HFFc6 (cell line): Measurements from ENCODE around the gene ITGAD. TPM values are rescaled to one million over a fixed set of nuclear protein-coding genes. Genes with fewer than 3 reads are reported as not detected.
"Not testable (repeated sequence)": the region's sequence is repeated elsewhere in the genome, so short reads cannot be mapped to it uniquely, and the experiment has no call there.

Source experiments
- DNase-seq: peaks from one replicate; pipeline ENCODE4 v3.0.0-alpha.2; 2018
- H3K27ac Mint-ChIP-seq: 2 replicates; pipeline ENCODE4 v1.8.0; 2020; ENCODE audit warnings: mild to moderate bottlenecking, mixed read lengths
- H3K27me3 Mint-ChIP-seq: 2 replicates; pipeline ENCODE4 v1.8.0; 2021; ENCODE audit warnings: mild to moderate bottlenecking, moderate library complexity, mixed read lengths; ENCODE audit not compliant: insufficient read depth
- H3K36me3 Mint-ChIP-seq: 2 replicates; pipeline ENCODE4 v1.8.0; 2021; ENCODE audit warnings: low read depth, mixed read lengths
- H3K4me1 Mint-ChIP-seq: 2 replicates; pipeline ENCODE4 v1.8.0; 2020; ENCODE audit warnings: low read depth, mixed read lengths
- H3K4me3 Mint-ChIP-seq: 2 replicates; pipeline ENCODE4 v1.8.0; 2020; ENCODE audit warnings: mild to moderate bottlenecking, moderate library complexity, mixed read lengths
- H3K9me3 Mint-ChIP-seq: 2 replicates; pipeline ENCODE4 v1.8.0; 2020; ENCODE audit warnings: mild to moderate bottlenecking, mixed read lengths
- total RNA-seq, 6 experiments: library from RNA; stranded (reverse); fragmentation: NEBNext Ultra II Directional; extraction: Animal tissue kit (Norgen Biotek cat#: 25700); gene quantifications; 2 replicates in 1 of 6; 3 replicates in 5 of 6; pipeline ENCODE4 v1.2.3, GENCODE V29; 2021
- TF ChIP-seq, protein P1 (sequence below): fragments of 200-600 bp; sonication (generic); IDR thresholded peaks from 2 replicates; pipeline ENCODE4 v1.5.0; 2021; ENCODE audit warnings: antibody characterized with exemption, mild to moderate bottlenecking

ITGAD gene
- total RNA-seq, 6 experiments from 2014 or later: not detected

DNA sequence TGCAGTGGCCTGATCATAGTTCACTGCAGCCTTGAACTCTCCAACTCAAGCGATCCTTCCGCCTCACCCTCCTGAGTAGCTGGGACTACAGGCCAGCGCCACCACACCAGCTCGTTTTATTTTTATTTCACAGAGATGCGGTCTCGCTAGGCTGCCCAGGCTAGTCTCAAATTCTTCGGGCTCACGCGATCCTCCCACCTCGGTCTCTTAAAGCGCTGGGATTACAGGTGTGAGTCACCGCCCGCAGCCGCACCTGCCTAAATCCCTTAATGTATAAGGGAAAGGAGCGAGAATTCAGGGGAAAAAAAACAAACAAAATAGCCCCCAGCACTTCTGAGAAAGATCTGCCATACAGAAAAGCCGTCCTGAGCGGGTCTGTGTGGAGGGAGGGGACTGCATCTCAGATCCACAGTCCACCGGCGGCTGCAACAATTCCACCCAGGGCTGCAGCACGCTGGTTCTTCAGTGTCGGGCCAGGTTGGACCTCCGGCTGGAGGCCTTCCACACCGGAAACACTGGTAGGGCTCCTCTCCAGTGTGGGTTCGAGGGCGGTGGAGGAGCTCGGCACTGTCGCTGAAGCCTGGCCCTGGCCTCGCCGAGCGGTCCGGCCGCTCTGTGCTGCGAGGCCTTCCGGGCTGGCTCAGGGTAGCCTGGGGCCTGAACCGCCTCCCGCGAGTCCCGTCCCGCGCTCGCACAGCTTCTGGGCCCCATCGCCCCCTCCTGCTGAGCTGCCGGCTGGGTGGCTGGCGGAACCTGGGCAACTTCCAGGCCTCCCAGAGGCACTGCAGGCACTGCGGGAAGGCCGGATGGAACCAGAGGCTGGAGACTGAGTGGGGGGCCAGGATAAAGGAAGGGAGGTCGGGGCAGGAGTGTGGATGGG, 42.4 kb downstream of the ITGAD start:
- Mint-ChIP-seq H3K27me3 (peaks cover 8% of the 10 kb centered on the region), H3K36me3 (no peaks in the 10 kb centered on the region), H3K4me1 (peaks cover 6% of the 10 kb centered on the region), H3K9me3 (no peaks in the 10 kb centered on the region), H3K27ac (no peak overlapping the region), H3K4me3 (no peak overlapping the region)
- TF ChIP-seq, protein P1, sequence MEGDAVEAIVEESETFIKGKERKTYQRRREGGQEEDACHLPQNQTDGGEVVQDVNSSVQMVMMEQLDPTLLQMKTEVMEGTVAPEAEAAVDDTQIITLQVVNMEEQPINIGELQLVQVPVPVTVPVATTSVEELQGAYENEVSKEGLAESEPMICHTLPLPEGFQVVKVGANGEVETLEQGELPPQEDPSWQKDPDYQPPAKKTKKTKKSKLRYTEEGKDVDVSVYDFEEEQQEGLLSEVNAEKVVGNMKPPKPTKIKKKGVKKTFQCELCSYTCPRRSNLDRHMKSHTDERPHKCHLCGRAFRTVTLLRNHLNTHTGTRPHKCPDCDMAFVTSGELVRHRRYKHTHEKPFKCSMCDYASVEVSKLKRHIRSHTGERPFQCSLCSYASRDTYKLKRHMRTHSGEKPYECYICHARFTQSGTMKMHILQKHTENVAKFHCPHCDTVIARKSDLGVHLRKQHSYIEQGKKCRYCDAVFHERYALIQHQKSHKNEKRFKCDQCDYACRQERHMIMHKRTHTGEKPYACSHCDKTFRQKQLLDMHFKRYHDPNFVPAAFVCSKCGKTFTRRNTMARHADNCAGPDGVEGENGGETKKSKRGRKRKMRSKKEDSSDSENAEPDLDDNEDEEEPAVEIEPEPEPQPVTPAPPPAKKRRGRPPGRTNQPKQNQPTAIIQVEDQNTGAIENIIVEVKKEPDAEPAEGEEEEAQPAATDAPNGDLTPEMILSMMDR: no peak
- no peak for DNase-seq

DNA sequence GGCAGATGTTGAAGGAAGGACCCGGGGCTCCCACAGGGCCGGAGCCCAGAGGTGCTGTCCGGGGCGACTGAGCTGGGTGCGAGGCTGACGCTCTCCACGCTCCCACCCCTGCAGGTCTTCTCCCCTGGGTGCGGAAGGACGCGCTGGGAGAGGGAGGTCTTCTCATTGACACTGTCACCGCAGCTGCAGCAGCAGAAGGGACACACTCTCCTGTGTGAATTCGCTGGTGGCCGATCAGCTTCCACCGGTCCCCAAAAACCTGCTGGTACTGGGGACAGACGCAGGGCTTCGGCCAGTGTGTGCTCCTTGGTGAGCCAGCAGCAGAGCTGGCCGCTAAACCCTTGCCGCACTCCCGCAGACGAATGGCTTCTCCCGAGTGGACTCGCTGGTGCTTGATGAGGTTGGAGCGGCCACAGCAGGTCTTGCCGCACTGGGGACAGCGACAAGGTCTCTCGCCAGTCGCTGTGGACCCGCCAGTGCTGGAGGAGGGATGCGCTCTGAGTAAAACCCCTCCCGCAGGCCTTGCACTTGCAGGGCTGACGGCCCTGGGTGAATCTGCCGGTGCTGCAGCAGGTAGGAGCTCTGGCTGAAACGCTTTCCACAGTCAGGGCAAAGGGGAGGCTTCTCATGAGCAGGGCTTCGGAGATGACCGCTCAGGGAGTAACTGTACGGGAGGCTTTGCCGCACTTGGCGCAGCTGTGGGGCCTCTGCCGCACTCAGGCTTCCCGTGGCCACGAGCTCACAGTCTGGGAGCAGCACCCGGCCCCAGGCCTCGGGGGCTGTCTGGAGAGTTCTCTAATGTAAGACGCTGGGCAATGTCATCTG, 43.3 kb downstream of the ITGAD start:
- TF ChIP-seq, protein P1: no peak
- Mint-ChIP-seq H3K4me3 (no peak overlapping the region), H3K4me1 (peaks cover 12% of the 10 kb centered on the region), H3K9me3 (no peaks in the 10 kb centered on the region), H3K27me3 (peaks cover 4% of the 10 kb centered on the region), H3K36me3 (no peaks in the 10 kb centered on the region), H3K27ac (no peak overlapping the region)
- DNase-seq: no peak

DNA sequence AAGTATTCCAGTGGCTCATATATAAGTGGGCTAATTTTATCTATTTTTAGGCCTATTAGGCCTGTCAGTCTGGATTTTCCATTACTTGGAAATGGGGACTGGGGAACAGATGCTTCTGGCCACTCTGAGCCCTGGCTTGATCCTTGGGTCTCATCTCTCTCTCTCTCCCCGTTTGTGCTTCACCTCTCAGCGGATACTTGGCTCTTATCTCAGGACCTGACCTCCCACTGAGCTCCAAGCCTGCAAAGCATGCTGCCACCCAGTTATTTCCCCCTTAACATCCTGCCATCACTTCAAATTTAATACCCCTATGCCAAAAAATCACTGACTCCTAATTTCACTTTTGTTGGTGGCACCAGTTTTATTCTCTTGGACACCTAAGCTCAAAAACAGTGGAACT, 45.3 kb downstream of the ITGAD start:
- Mint-ChIP-seq H3K27ac (no peak overlapping the region), H3K4me1 (peaks cover 23% of the 10 kb centered on the region), H3K36me3 (no peaks in the 10 kb centered on the region), H3K27me3 (peaks cover 9% of the 10 kb centered on the region), H3K9me3 (no peaks in the 10 kb centered on the region), H3K4me3 (no peak overlapping the region)
- TF ChIP-seq, protein P1: no peak
- no peak for DNase-seq

DNA sequence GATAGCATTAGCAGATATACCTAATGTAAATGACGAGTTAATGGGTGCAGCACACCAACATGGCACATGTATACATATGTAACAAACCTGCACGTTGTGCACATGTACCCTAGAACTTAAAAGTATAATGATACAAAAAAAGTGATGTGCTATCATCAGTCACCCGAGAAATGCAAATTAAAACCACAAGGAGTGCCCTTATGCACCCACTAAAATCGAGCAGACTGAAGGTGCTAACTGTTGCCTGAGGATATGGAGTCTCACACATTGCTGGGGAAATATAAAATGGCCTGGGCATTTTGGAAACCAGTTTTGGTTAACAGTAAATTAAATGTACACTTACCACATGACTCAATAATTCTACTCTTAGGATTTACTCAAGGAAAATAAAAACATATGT, 45.9 kb downstream of the ITGAD start:
- not testable (repeated sequence) for H3K9me3 Mint-ChIP-seq, H3K27me3 Mint-ChIP-seq, H3K4me3 Mint-ChIP-seq, DNase-seq, H3K36me3 Mint-ChIP-seq, H3K27ac Mint-ChIP-seq
- peaks cover 23% of the 10 kb centered on the region for H3K4me1 Mint-ChIP-seq

DNA sequence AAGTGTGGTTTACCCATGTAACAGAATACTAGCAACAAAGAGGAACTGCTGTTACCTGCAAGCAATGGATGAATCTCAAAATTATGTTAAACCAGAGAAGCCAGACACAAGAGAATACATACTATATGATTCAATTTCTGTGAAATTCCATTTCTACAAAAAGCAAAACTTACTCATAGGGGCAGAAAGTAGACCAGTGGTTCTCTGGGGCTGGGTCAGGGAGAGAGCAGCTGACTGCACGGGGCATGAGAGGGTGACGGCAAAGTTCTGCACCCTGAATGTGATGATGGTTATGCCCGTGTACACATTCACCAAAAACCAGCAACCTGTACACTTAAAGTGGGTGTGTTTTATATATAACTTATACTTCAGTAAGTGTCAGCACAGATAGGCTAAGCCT, 46.4 kb downstream of the ITGAD start:
- Mint-ChIP-seq H3K9me3 (no peaks in the 10 kb centered on the region), H3K36me3 (no peaks in the 10 kb centered on the region), H3K27ac (no peak overlapping the region), H3K4me1 (peaks cover 23% of the 10 kb centered on the region), H3K4me3 (no peak overlapping the region), H3K27me3 (peaks cover 9% of the 10 kb centered on the region; the same call in 1 of the 2 replicates)
- TF ChIP-seq, protein P1: no peak
- DNase-seq: no peak
